GM23248 (cell line): ENCODE data around the gene FLVCR1. TPM values are rescaled to one million over a fixed set of nuclear protein-coding genes. Genes with fewer than 3 reads are reported as not detected.
A peak's percentile ranks its signal among the peaks of the same experiment; 100 is the strongest.

ENCODE experiments used
- DNase-seq: peaks from one replicate; pipeline ENCODE4 v3.0.0-alpha.2; 2015
- H2AFZ ChIP-seq: fragments of 200-600 bp; sonication (generic); 2 replicates; pipeline ENCODE4 v1.6.1; 2016; ENCODE audit warnings: antibody characterized with exemption
- H3F3A ChIP-seq: fragments of 200-600 bp; sonication (generic); 2 replicates; pipeline ENCODE4 v1.6.1; 2016; ENCODE audit warnings: mild to moderate bottlenecking, antibody characterized with exemption, mixed run types; ENCODE audit not compliant: insufficient read depth
- H3K27ac ChIP-seq: fragments of 200-600 bp; sonication (generic); 2 replicates; pipeline ENCODE4 v1.5.1; 2016; ENCODE audit warnings: mild to moderate bottlenecking
- H3K27me3 ChIP-seq: fragments of 200-600 bp; sonication (generic); replicated peaks from 2 replicates; pipeline ENCODE4 v1.6.1; 2016; ENCODE audit warnings: mild to moderate bottlenecking; ENCODE audit not compliant: insufficient read depth
- H3K36me3 ChIP-seq: fragments of 200-600 bp; sonication (generic); 2 replicates; pipeline ENCODE4 v1.6.1; 2016; ENCODE audit warnings: low read depth, mild to moderate bottlenecking
- H3K4me1 ChIP-seq: fragments of 200-600 bp; sonication (generic); 2 replicates; pipeline ENCODE4 v1.6.1; 2016; ENCODE audit warnings: mild to moderate bottlenecking; ENCODE audit not compliant: insufficient read depth
- H3K4me2 ChIP-seq: fragments of 200-600 bp; sonication (generic); one replicate; pipeline ENCODE4 v1.6.1; 2016; ENCODE audit warnings: mild to moderate bottlenecking; ENCODE audit not compliant: unreplicated experiment
- H3K4me3 ChIP-seq: fragments of 200-600 bp; sonication (generic); 2 replicates; pipeline ENCODE4 v1.5.1; 2016; ENCODE audit warnings: mild to moderate bottlenecking
- H3K79me2 ChIP-seq: fragments of 200-600 bp; sonication (generic); 2 replicates; pipeline ENCODE4 v1.6.1; 2016; ENCODE audit warnings: mild to moderate bottlenecking; ENCODE audit not compliant: insufficient read depth
- H3K9ac ChIP-seq: fragments of 200-600 bp; sonication (generic); 2 replicates; pipeline ENCODE4 v1.6.1; 2016; ENCODE audit warnings: mild to moderate bottlenecking
- H3K9me2 ChIP-seq: fragments of 200-600 bp; sonication (generic); 2 replicates; pipeline ENCODE4 v1.6.1; 2016; ENCODE audit warnings: mixed run types, mild to moderate bottlenecking, moderate library complexity; ENCODE audit not compliant: insufficient read depth
- H3K9me3 ChIP-seq: fragments of 200-600 bp; sonication (generic); one replicate; pipeline ENCODE4 v1.6.1; 2017; ENCODE audit warnings: low read depth
- H4K20me1 ChIP-seq: fragments of 200-600 bp; sonication (generic); 2 replicates; pipeline ENCODE4 v1.6.0; 2016; ENCODE audit not compliant: insufficient read depth
- EZH2 ChIP-seq: fragments of 200-600 bp; sonication (generic); IDR thresholded peaks from 2 replicates; pipeline ENCODE4 v1.6.1; 2018; ENCODE audit warnings: antibody characterized with exemption, mild to moderate bottlenecking; ENCODE audit not compliant: insufficient read depth, poor library complexity, severe bottlenecking
- EZH2phosphoT487 ChIP-seq: fragments of 200-600 bp; sonication (generic); IDR thresholded peaks from 2 replicates; pipeline ENCODE4 v1.6.1; 2018; ENCODE audit warnings: antibody characterized with exemption, moderate library complexity, mild to moderate bottlenecking, low read depth; ENCODE audit not compliant: insufficient read depth
- WGBS, 2 experiments: methylation state at CpG; one replicate each; pipeline ENCODE4 v1.1.6; 2015 to 2017; ENCODE audit warnings: low lambda C conversion rate in 2 of 2, low coverage in 1 of 2; ENCODE audit errors: missing lambda C conversion rate in 2 of 2; 5-methylcytosine and 5-hydroxymethylcytosine counted together
- in situ Hi-C: fragments of 300-500 bp; cut with MboI; formaldehyde crosslinking; loops from 2 replicates; pipeline ENCODE4 v1.15.0; 2020
- polyA plus RNA-seq: library from polyadenylated mRNA; unstranded; fragments of >200 nt; fragmentation: Nextera tagmentation; extraction: Ambion mirVana; gene quantifications from 2 replicates; pipeline ENCODE4 v1.2.1, GENCODE V29; 2016
- total RNA-seq: library from RNA; depleted of rRNA; stranded (reverse); fragments of >200 nt; shearing (Covaris generic); gene quantifications from 2 replicates; pipeline ENCODE4 v1.2.3, GENCODE V29; 2014

The FLVCR1 gene
- total and polyA plus RNA-seq, 2 experiments from 2014 or later: 0.86 to 4.2 TPM

DNA sequence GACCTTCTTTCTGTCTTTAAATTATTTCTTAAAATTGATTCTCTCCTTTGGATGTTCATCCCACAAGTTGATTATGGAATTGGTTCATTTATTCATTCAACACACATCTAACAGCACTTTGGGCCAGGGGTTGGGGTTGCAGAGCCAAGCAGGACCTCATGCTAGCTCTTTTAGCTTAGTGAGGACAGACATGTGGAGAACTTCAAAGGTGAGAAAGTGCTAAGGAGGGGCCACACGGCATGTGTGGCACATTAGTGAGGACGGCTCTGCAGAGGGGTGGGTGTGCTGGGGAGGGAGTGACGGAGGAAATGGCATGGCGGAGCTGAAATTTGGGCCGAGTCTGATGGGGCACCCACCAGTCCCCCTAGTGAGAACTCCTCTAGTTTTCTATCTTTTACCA, 59.8 kb downstream of the FLVCR1 start:
- WGBS, 2 experiments: 85 to 88% methylated on average over 5 of the region's 5 CpGs

GRCh38 chr1:212918824-212919223, 60.7 kb downstream of the FLVCR1 start:
- Histone ChIP-seq H3K4me1 (no peaks in the 10 kb centered on the region), H3K9ac (no peak overlapping the region), H3K36me3 (no peaks in the 10 kb centered on the region), H3K4me2 (no peak overlapping the region), H3K9me3 (no peaks in the 10 kb centered on the region), H3K27me3 (peaks cover 31% of the 10 kb centered on the region), H3F3A (no peaks in the 10 kb centered on the region), H3K9me2 (no peaks in the 10 kb centered on the region), H3K27ac (no peak overlapping the region), H3K79me2 (no peaks in the 10 kb centered on the region), H2AFZ (no peak overlapping the region), H3K4me3 (no peak overlapping the region), H4K20me1 (no peaks in the 10 kb centered on the region)
- in situ Hi-C loops: no loop called here
- WGBS, 2 experiments: 12 to 27% methylated on average over 2 of the region's 2 CpGs
- TF ChIP-seq EZH2: no peak
- TF ChIP-seq EZH2phosphoT487: no peak
- DNase-seq: no peak

More for the DNA sequence above, 59.8 kb downstream of the FLVCR1 start:
- H4K20me1 ChIP-seq: no peaks in the 10 kb centered on the region
- peaks cover 28% of the 10 kb centered on the region for H3K27me3 ChIP-seq
- H3K36me3 ChIP-seq: no peaks in the 10 kb centered on the region
- no peak overlapping the region for H3K4me2 ChIP-seq
- no peak overlapping the region for H3K4me3 ChIP-seq
- TF ChIP-seq EZH2: no peak
- no peak for TF ChIP-seq EZH2phosphoT487
- H3K9me3 ChIP-seq: no peaks in the 10 kb centered on the region
- H3K4me1 ChIP-seq: no peaks in the 10 kb centered on the region
- H3K9me2 ChIP-seq: no peaks in the 10 kb centered on the region
- H2AFZ ChIP-seq: no peak overlapping the region
- in situ Hi-C loops: no loop called here
- no peaks in the 10 kb centered on the region for H3K79me2 ChIP-seq
- no peaks in the 10 kb centered on the region for H3F3A ChIP-seq
- H3K27ac ChIP-seq: no peak overlapping the region
- H3K9ac ChIP-seq: no peak overlapping the region
- no peak for DNase-seq

DNA sequence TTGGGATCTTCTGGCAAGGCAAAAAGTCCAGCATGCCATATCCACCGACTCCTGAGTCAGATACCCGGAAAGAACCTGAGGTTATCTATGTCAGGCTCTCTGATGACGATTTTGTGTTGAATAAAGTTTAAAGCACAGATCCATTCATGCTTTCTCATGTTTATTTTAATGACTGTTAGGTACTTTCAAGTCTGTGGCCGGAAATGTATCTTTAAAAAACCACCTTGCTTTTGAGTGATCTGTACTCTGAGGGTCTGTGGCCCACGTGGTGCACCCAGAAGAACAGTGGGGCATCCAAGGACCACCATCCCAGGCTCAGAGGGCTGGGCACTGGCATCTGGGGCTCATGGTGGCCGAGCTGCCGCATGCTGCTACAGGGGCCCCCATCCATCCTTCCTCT, 62.2 kb downstream of the FLVCR1 start:
- Histone ChIP-seq H3K79me2 (no peaks in the 10 kb centered on the region), H3K9me2 (no peaks in the 10 kb centered on the region), H2AFZ (no peak overlapping the region), H3K9me3 (no peaks in the 10 kb centered on the region), H3K27ac (no peak overlapping the region), H4K20me1 (no peaks in the 10 kb centered on the region), H3K4me1 (peaks cover 11% of the 10 kb centered on the region), H3K36me3 (no peaks in the 10 kb centered on the region), H3K4me3 (no peak overlapping the region), H3K4me2 (no peak overlapping the region), H3K9ac (no peak overlapping the region), H3K27me3 (peaks cover 31% of the 10 kb centered on the region), H3F3A (peaks cover 4% of the 10 kb centered on the region; the same call in 1 of the 2 replicates)
- in situ Hi-C loops: no loop called here
- TF ChIP-seq EZH2phosphoT487 (no peak), EZH2 (no peak)
- no peak for DNase-seq
- WGBS, 2 experiments: 51 to 52% methylated on average over 7 of the region's 7 CpGs

- Histone ChIP-seq H3K4me2 (no peak overlapping the region), H3K4me3 (no peak overlapping the region), H3F3A (peaks cover 10% of the 10 kb centered on the region; the same call in 1 of the 2 replicates), H4K20me1 (no peaks in the 10 kb centered on the region), H3K36me3 (no peaks in the 10 kb centered on the region), H3K79me2 (no peaks in the 10 kb centered on the region), H3K9me3 (no peaks in the 10 kb centered on the region), H2AFZ (no peak overlapping the region), H3K27me3 (peaks cover 31% of the 10 kb centered on the region), H3K4me1 (peaks cover 17% of the 10 kb centered on the region), H3K9ac (no peak overlapping the region), H3K27ac (no peak overlapping the region), H3K9me2 (no peaks in the 10 kb centered on the region)
- 57 to 72% methylated on average over 6 of the region's 6 CpGs for WGBS, 2 experiments
- in situ Hi-C loops: no loop called here
- TF ChIP-seq EZH2 (no peak), EZH2phosphoT487 (no peak)
- peak; percentile 19 for DNase-seq
Measured at GRCh38 chr1:212920896-212921295, 62.8 kb downstream of the FLVCR1 start.

GRCh38 chr1:212922016-212922415, 63.9 kb downstream of the FLVCR1 start:
- Histone ChIP-seq H3K9ac (no peak overlapping the region), H3K4me2 (no peak overlapping the region), H3K79me2 (no peaks in the 10 kb centered on the region), H4K20me1 (no peaks in the 10 kb centered on the region), H3F3A (peaks cover 10% of the 10 kb centered on the region; the same call in 1 of the 2 replicates), H3K36me3 (no peaks in the 10 kb centered on the region), H2AFZ (no peak overlapping the region), H3K9me3 (no peaks in the 10 kb centered on the region), H3K4me3 (no peak overlapping the region), H3K9me2 (no peaks in the 10 kb centered on the region), H3K27ac (no peak overlapping the region), H3K4me1 (peaks cover 18% of the 10 kb centered on the region), H3K27me3 (peaks cover 31% of the 10 kb centered on the region)
- WGBS, 2 experiments: 77 to 84% methylated on average over 5 of the region's 5 CpGs
- no peak for DNase-seq
- in situ Hi-C loops: no loop called here
- TF ChIP-seq EZH2phosphoT487 (no peak), EZH2 (no peak)
